ENCODE data around the gene GRK5. TPM values are rescaled to one million over a fixed set of nuclear protein-coding genes. Genes with fewer than 3 reads are reported as not detected.
A peak's percentile ranks its signal among the peaks of the same experiment; 100 is the strongest.
"Not testable (repeated sequence)": the region's sequence is repeated elsewhere in the genome, so short reads cannot be mapped to it uniquely, and the experiment has no call there.

The GRK5 gene
- total RNA-seq, 2 donors from 2014 or later = 13.9 to 28.5 TPM

DNA sequence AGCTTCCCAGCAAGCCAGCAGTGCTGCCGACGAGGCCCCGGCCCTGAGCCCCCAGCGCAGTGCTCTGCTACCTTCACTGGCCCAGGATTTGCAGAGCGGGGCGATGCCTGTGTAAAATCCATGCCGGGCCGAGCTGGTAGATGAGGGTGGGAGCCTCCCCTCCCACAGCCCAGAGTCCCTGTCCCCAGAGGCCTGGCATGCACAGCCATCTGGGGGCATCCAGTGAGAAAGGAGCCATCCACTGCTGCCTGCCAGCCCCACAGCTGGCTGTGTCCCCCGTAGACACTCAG lies 218.5 kb downstream of the GRK5 start:
- no peaks in the 10 kb centered on the region for H3K9me3 ChIP-seq (ENCODE audit: control insufficient read depth, low read length, poor library complexity, severe bottlenecking)
- ATAC-seq = no peak
- Mint-ChIP-seq H3K27ac (no peak overlapping the region), H3K36me3 (ENCODE audit: low read depth) (peaks cover 2% of the 10 kb centered on the region), H3K27me3 (no peaks in the 10 kb centered on the region), H3K4me1 (no peaks in the 10 kb centered on the region), H3K4me3 (no peak overlapping the region)
- no peak for DNase-seq

DNA sequence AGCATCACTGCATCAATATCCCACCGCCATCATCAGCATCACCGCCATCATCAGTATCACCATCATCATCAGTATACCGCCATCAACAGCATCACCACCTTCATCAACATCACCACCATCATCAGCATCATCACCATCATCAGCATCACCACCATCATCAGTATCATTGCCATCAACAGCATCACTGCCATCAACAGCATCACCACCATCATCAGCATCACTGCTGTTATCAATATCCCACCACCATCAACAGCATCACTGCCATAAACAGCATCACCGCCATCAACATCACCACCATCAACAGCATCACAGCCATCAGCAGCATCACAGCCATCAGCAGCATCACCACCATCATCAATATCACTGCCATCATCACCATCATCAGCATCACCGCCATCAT lies 219.3 kb downstream of the GRK5 start:
- Mint-ChIP-seq H3K27me3 (no peaks in the 10 kb centered on the region), H3K36me3 (ENCODE audit: low read depth) (peaks cover 2% of the 10 kb centered on the region), H3K4me1 (no peaks in the 10 kb centered on the region), H3K4me3 (no peak overlapping the region), H3K27ac (no peak overlapping the region)
- ATAC-seq (no peak), DNase-seq (no peak)
- no peaks in the 10 kb centered on the region for H3K9me3 ChIP-seq (ENCODE audit: control insufficient read depth, low read length, poor library complexity, severe bottlenecking)

GRCh38 chr10:119427263-119427864 lies 220.0 kb downstream of the GRK5 start:
- H3K27me3 Mint-ChIP-seq = no peaks in the 10 kb centered on the region
- no peaks in the 10 kb centered on the region for H3K4me1 Mint-ChIP-seq
- ATAC-seq (no peak), DNase-seq (no peak)
- no peak overlapping the region for H3K4me3 Mint-ChIP-seq
- H3K9me3 ChIP-seq (ENCODE audit: control insufficient read depth, low read length, poor library complexity, severe bottlenecking) = no peaks in the 10 kb centered on the region
- H3K36me3 Mint-ChIP-seq (ENCODE audit: low read depth) = peaks cover 2% of the 10 kb centered on the region
- H3K27ac Mint-ChIP-seq = no peak overlapping the region

DNA sequence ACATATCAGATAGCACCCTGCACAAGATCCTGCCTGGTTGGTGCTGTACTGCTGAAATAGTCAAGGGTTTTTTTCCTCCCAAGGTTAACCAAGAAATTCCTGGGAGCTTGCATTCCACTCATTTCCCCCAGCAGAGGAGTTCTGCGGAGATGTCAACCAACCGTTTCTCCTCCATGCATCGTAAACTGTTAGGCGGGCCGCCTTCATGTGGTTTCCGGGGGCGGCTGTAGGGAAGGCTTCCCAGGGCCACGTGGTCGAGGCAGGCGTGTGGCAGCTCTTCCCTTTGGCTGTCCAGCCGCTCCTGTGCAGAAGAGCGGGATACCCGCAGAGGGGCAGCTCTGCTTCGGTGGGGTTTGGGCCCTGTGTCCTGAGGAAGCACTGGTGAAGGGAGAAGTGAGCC lies 221.4 kb downstream of the GRK5 start:
- DNase-seq = no peak
- Mint-ChIP-seq H3K4me1 (no peaks in the 10 kb centered on the region), H3K27ac (no peak overlapping the region), H3K4me3 (no peak overlapping the region), H3K27me3 (no peaks in the 10 kb centered on the region), H3K36me3 (ENCODE audit: low read depth) (peaks cover 2% of the 10 kb centered on the region)
- no peak for ATAC-seq
- no peaks in the 10 kb centered on the region for H3K9me3 ChIP-seq (ENCODE audit: control insufficient read depth, low read length, poor library complexity, severe bottlenecking)

- Mint-ChIP-seq H3K4me1 (no peaks in the 10 kb centered on the region), H3K27ac (no peak overlapping the region), H3K27me3 (no peaks in the 10 kb centered on the region), H3K4me3 (no peak overlapping the region), H3K36me3 (ENCODE audit: low read depth) (peaks cover 2% of the 10 kb centered on the region)
- H3K9me3 ChIP-seq (ENCODE audit: control insufficient read depth, low read length, poor library complexity, severe bottlenecking) = no peaks in the 10 kb centered on the region
- no peak for ATAC-seq
- DNase-seq = no peak
Observed at GRCh38 chr10:119429771-119430170, 222.4 kb downstream of the GRK5 start.

- no peaks in the 10 kb centered on the region for H3K9me3 ChIP-seq (ENCODE audit: control insufficient read depth, low read length, poor library complexity, severe bottlenecking)
- no peaks in the 10 kb centered on the region for H3K4me1 Mint-ChIP-seq
- H3K27ac Mint-ChIP-seq = no peak overlapping the region
- no peak overlapping the region for H3K4me3 Mint-ChIP-seq
- DNase-seq (no peak), ATAC-seq (no peak)
- no peaks in the 10 kb centered on the region for H3K36me3 Mint-ChIP-seq (ENCODE audit: low read depth)
- H3K27me3 Mint-ChIP-seq = no peaks in the 10 kb centered on the region
Observed at GRCh38 chr10:119431034-119431772, 223.8 kb downstream of the GRK5 start.

GRCh38 chr10:119431773-119432135 lies 224.4 kb downstream of the GRK5 start:
- no peak overlapping the region for H3K4me3 Mint-ChIP-seq
- H3K4me1 Mint-ChIP-seq = no peaks in the 10 kb centered on the region
- no peak for DNase-seq
- no peak overlapping the region for H3K27ac Mint-ChIP-seq
- no peaks in the 10 kb centered on the region for H3K9me3 ChIP-seq (ENCODE audit: control insufficient read depth, low read length, poor library complexity, severe bottlenecking)
- no peak for ATAC-seq
- H3K36me3 Mint-ChIP-seq (ENCODE audit: low read depth) = no peaks in the 10 kb centered on the region
- H3K27me3 Mint-ChIP-seq = no peaks in the 10 kb centered on the region

DNA sequence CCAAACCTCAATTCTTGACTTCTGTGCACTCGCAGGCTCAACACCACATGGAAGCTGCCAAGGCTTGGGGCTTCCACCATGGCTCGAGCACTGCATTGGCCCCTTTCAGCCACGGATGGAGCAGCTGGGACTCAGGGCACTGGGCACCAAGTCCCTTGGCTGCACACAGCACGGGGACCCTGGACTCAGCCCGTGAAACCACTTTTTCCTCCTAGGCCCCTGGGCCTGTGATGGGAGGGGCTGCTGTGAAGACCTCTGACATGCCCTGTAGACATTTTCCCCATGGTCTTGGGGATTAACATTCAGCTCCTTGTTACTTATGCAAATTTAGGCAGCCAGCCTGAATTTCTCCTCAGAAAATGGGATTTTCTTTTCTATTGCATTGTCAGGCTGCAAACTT lies 227.6 kb downstream of the GRK5 start:
- ATAC-seq; H3K27ac Mint-ChIP-seq; H3K27me3 Mint-ChIP-seq; H3K4me1 Mint-ChIP-seq; H3K36me3 Mint-ChIP-seq (ENCODE audit: low read depth); H3K9me3 ChIP-seq (ENCODE audit: control insufficient read depth, low read length, poor library complexity, severe bottlenecking); H3K4me3 Mint-ChIP-seq; DNase-seq: not testable (repeated sequence)

DNA sequence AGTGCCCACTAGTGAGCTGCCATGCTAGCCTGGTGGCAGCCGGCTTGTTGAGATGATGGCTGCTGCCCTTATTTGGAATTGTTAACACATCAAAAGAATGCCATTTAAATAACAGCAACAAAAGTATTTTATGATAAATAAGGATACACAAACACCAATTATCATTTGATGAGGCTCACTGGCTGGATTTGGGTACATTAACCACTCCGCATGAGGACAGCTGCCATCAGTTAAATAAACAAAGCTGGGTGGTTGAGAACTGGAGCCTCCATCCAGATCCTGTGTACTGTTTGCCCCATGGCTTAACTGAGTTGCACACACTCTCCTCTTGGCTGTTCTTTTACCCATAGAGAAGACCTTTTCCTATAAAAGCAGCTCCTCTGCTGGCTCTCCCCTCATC lies 231.3 kb downstream of the GRK5 start:
- Mint-ChIP-seq H3K36me3 (ENCODE audit: low read depth) (no peaks in the 10 kb centered on the region), H3K27me3 (no peaks in the 10 kb centered on the region), H3K4me3 (no peak overlapping the region), H3K4me1 (no peaks in the 10 kb centered on the region), H3K27ac (no peak overlapping the region)
- ATAC-seq (no peak), DNase-seq (no peak)
- H3K9me3 ChIP-seq (ENCODE audit: control insufficient read depth, low read length, poor library complexity, severe bottlenecking) = no peaks in the 10 kb centered on the region

- DNase-seq = no peak
- H3K9me3 ChIP-seq (ENCODE audit: control insufficient read depth, low read length, poor library complexity, severe bottlenecking) = no peaks in the 10 kb centered on the region
- Mint-ChIP-seq H3K4me1 (no peaks in the 10 kb centered on the region), H3K27ac (no peak overlapping the region), H3K27me3 (no peaks in the 10 kb centered on the region), H3K36me3 (ENCODE audit: low read depth) (no peaks in the 10 kb centered on the region), H3K4me3 (no peak overlapping the region)
- no peak for ATAC-seq
Observed at GRCh38 chr10:119439922-119440321, 232.6 kb downstream of the GRK5 start.

DNA sequence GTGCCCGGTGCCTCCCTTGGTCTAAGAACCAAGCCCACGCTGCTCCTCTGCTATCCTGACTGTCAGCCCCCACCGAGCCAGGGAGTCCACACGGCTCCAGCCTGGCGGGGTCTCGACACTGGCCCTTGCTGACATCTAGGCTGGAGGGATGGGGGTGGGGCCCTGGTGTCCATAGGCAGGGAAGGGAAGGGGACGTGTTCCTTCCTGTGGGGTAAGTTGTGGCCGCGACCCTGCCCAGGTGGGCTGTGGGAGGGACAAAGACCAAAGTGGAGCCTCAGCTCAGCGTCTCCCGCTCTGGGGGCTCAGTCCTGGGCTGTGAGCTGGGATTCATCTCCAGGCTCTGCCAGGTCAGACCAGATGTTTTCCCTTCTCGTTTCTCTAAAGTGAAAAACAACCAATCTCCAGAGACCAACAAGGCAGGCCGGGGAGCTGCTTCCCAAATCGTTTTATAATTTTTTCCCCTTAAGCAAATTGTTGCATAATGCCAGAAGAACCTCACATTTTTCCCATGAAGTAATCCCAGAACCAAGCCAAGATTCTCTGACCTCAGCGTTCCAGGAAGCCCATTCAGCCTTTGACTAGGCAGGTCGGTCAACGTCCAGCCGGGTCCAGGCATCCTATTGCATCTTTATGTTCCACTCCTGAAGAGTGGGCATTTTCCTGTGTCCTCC lies 233.9 kb downstream of the GRK5 start:
- ATAC-seq (no peak), DNase-seq (no peak)
- H3K4me1 Mint-ChIP-seq = no peaks in the 10 kb centered on the region
- H3K9me3 ChIP-seq (ENCODE audit: control insufficient read depth, low read length, poor library complexity, severe bottlenecking) = no peaks in the 10 kb centered on the region
- no peaks in the 10 kb centered on the region for H3K27me3 Mint-ChIP-seq
- H3K36me3 Mint-ChIP-seq (ENCODE audit: low read depth) = no peaks in the 10 kb centered on the region
- no peak overlapping the region for H3K4me3 Mint-ChIP-seq
- H3K27ac Mint-ChIP-seq = peak overlapping the region; percentile 6

DNA sequence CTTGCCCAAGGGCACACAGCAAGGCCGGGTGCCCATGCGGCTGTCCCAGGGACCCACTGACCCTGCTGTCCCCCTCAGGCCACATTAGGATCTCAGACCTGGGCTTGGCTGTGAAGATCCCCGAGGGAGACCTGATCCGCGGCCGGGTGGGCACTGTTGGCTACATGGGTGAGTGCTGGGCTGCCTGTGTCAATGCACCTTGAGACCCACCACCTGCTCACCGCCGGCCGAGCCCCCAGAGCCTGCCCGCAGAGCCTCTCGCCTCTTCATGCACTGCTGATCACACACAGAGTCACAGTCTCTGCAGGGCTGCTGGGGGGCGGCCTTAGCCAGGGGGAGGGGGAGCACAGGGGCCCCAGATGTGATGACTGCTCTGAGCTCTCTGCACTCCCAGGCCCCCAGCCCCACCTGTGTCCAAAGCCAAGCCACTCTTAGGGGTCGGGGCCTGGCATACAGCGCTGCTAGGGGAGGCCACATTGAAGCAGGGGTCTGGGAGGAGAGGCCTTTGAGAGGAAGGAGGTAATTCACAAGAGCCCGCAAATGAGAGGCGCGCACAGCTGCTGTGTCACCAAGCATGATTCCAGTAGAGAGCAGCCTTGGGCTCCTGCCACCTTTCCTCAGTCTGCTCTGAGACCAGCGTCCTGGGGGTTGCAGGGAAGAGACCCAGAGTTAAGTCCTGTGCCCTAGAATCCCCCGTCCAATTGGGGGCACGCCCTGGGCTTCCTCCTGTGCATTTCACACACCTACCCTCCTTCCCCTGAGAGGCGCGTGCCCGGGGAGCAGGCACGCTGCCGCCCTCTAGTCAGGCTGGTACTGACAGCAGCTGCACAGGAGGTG lies 234.8 kb downstream of the GRK5 start:
- no peaks in the 10 kb centered on the region for H3K36me3 Mint-ChIP-seq (ENCODE audit: low read depth)
- H3K4me3 Mint-ChIP-seq = no peak overlapping the region
- DNase-seq = no peak
- ATAC-seq = no peak
- no peaks in the 10 kb centered on the region for H3K9me3 ChIP-seq (ENCODE audit: control insufficient read depth, low read length, poor library complexity, severe bottlenecking)
- H3K27me3 Mint-ChIP-seq = no peaks in the 10 kb centered on the region
- H3K27ac Mint-ChIP-seq = peak overlapping the region; percentile 43
- no peaks in the 10 kb centered on the region for H3K4me1 Mint-ChIP-seq

DNA sequence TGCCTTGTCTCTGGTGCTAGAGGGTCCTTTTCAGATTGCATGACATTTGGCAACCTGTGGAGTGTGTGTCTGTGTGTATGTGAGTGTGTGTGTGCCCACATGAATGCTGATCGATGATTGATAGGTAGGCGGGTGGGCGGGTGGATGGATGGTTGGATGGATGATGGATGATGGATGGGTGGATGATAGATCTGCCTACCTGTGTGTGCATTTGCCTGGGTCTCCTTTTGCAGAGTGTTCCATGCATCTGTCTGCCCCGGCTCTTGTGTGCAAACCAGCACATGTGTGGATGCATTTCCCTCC lies 235.3 kb downstream of the GRK5 start:
- ATAC-seq (no peak), DNase-seq (no peak)
- no peaks in the 10 kb centered on the region for H3K9me3 ChIP-seq (ENCODE audit: control insufficient read depth, low read length, poor library complexity, severe bottlenecking)
- Mint-ChIP-seq H3K36me3 (ENCODE audit: low read depth) (no peaks in the 10 kb centered on the region), H3K27ac (peak overlapping the region; percentile 43), H3K4me3 (no peak overlapping the region), H3K4me1 (no peaks in the 10 kb centered on the region), H3K27me3 (no peaks in the 10 kb centered on the region)

All from T-helper 17 cell (primary cell).